Activated T-cell treated with anti-CD3 and anti-CD28 coated beads for 4 hours (primary cell): ENCODE data around the gene ZNF275.
A peak's percentile ranks its signal among the peaks of the same experiment; 100 is the strongest.
"Not testable (repeated sequence)": the region's sequence is repeated elsewhere in the genome, so short reads cannot be mapped to it uniquely, and the experiment has no call there.

Source experiments
- DNase-seq: peaks from one replicate; pipeline ENCODE4 v3.0.0-alpha.2; 2020

Gene ZNF275

GRCh38 chrX:153388722-153389459 lies 54.9 kb downstream of the ZNF275 start:
- DNase-seq, result no peak

- DNase-seq, result not testable (repeated sequence)
These were observed 55.5 kb downstream of the ZNF275 start for GRCh38 chrX:153389460-153389768.

GRCh38 chrX:153392642-153393321 lies 58.8 kb downstream of the ZNF275 start:
- no peak for DNase-seq

GRCh38 chrX:153394612-153395011 lies 60.7 kb downstream of the ZNF275 start:
- DNase-seq, result no peak

GRCh38 chrX:153395613-153396319 lies 61.8 kb downstream of the ZNF275 start:
- DNase-seq, result no peak

GRCh38 chrX:153396320-153397195 lies 62.6 kb downstream of the ZNF275 start:
- DNase-seq, result no peak

GRCh38 chrX:153397256-153397960 lies 63.5 kb downstream of the ZNF275 start:
- no peak for DNase-seq

GRCh38 chrX:153398275-153398960 lies 64.5 kb downstream of the ZNF275 start:
- no peak for DNase-seq

GRCh38 chrX:153400146-153401132 lies 66.5 kb downstream of the ZNF275 start:
- DNase-seq, result peak; percentile 32

- no peak for DNase-seq
These were observed 67.3 kb downstream of the ZNF275 start, which contains the start of gene PNMA6E for GRCh38 chrX:153401133-153401764. PNMA6E (minus strand) TSS chrX:153401350; CDS start chrX:153398849, 2,501 bp downstream.
